GM18498 (cell line): ENCODE measurements around the gene RAB6C.
"Not testable (repeated sequence)": the region's sequence is repeated elsewhere in the genome, so short reads cannot be mapped to it uniquely, and the experiment has no call there.

Source experiments
- ATAC-seq: cut with Tn5 transposase; IDR thresholded peaks from one replicate; pipeline ENCODE4 v1.9.1; 2021; ENCODE audit warnings: mild to moderate bottlenecking, moderate library complexity; ENCODE audit not compliant: unreplicated experiment

RAB6C gene

DNA sequence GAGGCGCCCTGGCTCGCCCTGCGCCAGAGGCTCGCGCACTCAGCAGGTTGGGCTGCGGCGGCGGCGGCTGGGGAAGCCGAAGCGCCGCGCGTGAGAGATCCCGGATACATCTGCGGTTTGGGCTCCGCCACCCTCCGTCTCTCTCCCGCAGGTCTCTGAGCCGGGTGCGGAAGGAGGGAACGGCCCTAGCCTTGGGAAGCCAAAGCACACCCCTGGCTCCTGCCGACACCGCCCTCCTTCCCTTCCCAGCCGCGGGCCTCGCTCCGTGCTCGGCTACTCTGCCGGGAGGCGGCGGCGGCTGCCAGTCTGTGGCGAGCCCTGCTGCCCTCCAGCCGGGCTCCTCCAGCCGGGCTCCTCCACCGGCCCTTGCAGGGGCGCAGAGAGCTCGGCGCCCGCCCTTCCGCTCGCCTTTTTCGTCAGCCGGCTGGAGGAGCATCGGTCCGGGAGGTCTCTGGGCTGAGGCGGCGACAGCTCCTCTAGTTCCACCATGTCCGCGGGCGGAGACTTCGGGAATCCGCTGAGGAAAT, at the start of gene RAB6C:
Gene RAB6C (plus strand): TSS at position 38 of the 527 bp plus-strand sequence. CDS start 450 bp downstream, at position 488.
- peak; percentile 48 for ATAC-seq

GRCh38 chr2:129930451-129930850, 49.0 kb upstream of the RAB6C start:
- no peak for ATAC-seq

GRCh38 chr2:129933387-129933786, 46.1 kb upstream of the RAB6C start:
- ATAC-seq = not testable (repeated sequence)

- no peak for ATAC-seq
These were observed 45.2 kb upstream of the RAB6C start for GRCh38 chr2:129934044-129934822.

DNA sequence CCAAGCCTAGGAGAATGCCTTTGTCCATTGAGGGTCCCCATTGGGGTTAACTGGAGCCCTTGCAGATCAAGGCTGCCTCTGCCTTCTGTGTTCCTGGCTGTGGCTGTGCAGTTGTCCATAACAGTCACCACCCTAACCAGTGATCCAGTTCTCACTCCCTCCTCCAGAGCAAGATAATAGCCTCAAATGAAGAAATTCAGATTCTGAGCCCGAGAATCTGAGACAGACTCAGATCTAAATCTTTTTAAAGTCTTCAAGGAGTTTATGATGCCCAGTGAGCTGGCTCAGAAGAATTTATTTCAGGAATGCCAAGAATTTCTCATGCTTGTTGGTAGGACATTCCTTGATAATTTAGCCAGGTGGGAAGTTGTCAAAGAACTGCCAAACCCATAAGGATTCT, 44.3 kb upstream of the RAB6C start:
- ATAC-seq = no peak

- peak; percentile 60 for ATAC-seq
These were observed 43.0 kb upstream of the RAB6C start for GRCh38 chr2:129936334-129936934.

DNA sequence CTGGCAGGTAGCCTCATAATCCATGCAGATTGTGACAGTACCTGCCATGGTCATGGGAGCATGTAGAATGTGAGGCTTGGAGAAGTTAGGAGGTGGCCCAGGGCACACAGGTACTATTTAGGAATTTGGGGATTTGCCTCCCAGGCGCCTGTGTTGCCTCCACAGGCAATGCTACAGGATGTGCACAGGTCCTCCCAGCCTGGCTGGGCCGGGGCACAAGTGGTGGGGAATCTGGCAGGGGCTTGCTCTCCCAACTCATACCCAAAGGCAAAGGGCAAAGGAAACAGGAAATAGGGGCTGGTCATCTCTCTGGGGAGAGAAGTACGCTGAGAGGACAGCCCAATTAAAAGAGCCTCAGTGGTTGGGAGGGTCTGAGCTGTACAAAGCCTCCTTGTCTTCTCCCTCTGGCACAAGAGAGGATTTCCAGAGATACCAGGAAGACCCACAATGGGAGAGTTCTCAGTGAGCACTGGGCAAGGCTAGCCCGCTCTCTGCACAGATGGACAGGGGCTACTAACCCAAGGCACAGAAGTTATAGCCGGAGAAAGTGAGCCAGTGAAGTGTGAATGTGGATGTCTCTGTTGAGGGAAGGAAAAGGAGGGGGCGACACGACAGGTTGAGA, 40.5 kb upstream of the RAB6C start:
- not testable (repeated sequence) for ATAC-seq

DNA sequence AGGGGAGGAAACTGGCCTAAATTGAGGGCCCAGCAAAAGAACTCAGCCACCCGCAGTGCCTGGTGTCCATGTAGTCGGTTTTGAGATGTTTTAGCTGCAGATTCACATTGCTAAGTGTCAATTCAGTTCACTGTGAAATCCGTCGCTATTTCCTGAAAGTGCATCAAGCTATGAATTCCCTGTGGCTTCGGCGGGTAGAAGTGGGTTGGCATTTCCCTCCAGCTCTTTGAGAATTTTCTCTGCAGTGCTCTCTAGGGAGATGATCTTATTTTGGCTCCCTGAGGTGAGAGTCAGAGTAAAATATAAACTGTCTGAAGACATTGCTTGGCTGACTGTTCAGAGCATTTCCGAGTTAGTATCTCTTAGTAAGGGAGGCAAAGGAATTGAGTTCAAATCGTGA, 36.0 kb upstream of the RAB6C start:
- ATAC-seq = not testable (repeated sequence)

DNA sequence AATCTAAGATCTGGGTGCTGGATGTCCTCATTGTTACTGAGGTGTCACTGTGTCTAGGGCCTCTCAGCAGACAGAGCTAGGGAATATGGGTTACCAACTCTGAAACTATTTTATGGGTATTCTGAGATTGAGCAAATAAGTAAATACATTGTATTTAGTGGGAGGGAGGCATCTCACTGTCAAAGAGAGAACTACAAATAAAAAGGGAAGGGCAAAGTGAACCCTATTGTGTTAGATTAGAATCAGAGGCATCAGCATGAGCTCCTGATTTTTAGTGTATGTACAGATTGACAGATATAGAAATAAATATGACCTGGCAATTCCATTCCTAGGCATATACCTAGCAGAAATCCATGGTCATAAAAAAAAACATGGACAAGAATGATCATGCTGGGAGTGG, 33.9 kb upstream of the RAB6C start:
- ATAC-seq = no peak

- not testable (repeated sequence) for ATAC-seq
These were observed 31.8 kb upstream of the RAB6C start for GRCh38 chr2:129947712-129948111.

- not testable (repeated sequence) for ATAC-seq
These were observed 23.3 kb upstream of the RAB6C start for GRCh38 chr2:129956171-129956570.

- ATAC-seq = no peak
These were observed 21.6 kb upstream of the RAB6C start for GRCh38 chr2:129957891-129958290.

- ATAC-seq = not testable (repeated sequence)
These were observed 20.7 kb upstream of the RAB6C start for GRCh38 chr2:129958736-129959135.

DNA sequence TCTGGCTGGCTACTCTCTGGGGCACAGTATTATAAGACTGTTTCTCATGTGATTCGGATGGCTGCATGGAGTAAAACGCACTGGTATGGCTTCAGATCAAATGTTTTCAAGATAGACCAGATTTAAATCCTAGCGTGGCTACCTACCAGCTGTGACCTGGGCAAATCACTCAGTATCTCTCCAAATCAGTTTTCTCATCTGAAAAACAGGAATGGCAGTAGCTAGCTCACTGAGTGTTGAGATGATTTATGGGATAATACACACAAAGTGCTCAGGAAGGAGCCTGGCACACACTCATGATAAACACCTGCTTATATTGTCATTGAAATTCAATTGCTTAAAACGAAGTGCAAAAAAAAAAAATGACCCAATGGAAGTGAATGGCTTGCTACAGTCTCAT, 10.9 kb upstream of the RAB6C start:
- ATAC-seq = not testable (repeated sequence)

- no peak for ATAC-seq
These were observed 4.3 kb upstream of the RAB6C start for GRCh38 chr2:129975016-129975774.

- not testable (repeated sequence) for ATAC-seq
These were observed 2.5 kb upstream of the RAB6C start for GRCh38 chr2:129976969-129977368.

GRCh38 chr2:129977986-129978385, 1.5 kb upstream of the RAB6C start:
- no peak for ATAC-seq

DNA sequence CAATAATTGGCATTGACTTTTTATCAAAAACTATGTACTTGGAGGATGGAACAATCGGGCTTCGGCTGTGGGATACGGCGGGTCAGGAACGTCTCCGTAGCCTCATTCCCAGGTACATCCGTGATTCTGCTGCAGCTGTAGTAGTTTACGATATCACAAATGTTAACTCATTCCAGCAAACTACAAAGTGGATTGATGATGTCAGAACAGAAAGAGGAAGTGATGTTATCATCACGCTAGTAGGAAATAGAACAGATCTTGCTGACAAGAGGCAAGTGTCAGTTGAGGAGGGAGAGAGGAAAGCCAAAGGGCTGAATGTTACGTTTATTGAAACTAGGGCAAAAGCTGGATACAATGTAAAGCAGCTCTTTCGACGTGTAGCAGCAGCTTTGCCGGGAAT, 780 bp downstream of the RAB6C start:
- ATAC-seq = not testable (repeated sequence)

DNA sequence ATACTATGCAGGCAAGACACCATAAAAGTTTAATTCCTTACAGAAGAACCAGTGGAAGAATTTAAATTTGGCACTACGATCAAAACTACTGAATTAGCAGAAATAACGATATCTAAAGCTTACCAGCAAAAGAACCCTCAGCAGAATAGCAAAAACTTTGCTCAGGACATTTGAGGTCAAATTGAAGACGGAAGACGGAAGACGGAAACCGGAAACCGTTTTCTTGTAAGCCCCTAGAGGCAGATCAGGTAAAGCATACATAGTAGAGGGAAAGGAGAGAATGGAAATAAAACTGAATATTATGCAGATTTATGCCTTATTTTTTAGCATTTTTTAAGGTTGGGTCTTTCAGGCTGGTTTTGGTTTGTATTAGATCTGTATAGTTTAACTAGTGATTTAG, 2.2 kb downstream of the RAB6C start:
- ATAC-seq = not testable (repeated sequence)

DNA sequence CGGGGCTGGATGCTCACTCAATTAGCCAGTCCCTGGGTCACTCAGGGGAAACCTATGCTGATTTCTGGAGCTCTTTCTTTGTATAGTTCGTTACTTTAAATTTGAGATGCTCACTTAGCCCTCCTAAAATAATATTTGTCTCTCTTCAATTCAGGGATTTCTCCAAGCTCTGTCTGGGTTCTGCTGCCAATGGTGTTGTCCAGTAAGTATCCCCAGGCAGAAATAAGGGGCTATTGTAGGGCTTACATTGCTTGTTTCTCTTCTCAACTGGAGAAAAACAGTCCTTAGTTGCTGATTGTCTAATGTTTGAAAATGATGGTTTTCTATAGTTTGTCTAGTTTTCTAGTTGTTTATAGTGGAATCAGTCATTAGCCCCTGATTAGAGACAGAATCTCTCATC, 5.0 kb downstream of the RAB6C start:
- ATAC-seq = no peak
